Transverse colon (tissue), 4 donors: ENCODE measurements around the gene IL12RB2.

Source experiments
- CTCF ChIP-seq, 5 experiments: fragments of 200-600 bp in 3 of 5; fragments of 450-650 bp in 2 of 5; sonication (generic) in 3 of 5; IDR thresholded peaks; 1 replicate in 2 of 5; 2 replicates in 3 of 5; pipeline ENCODE4 v1.5.1; 2016 to 2017; ENCODE audit warnings: antibody characterized with exemption in 5 of 5, inconsistent platforms in 3 of 5, mild to moderate bottlenecking in 2 of 5, moderate library complexity in 1 of 5
- POLR2A ChIP-seq: fragments of 450-650 bp; IDR thresholded peaks from one replicate; pipeline ENCODE4 v1.6.1; 2016; ENCODE audit warnings: antibody characterized with exemption, mild to moderate bottlenecking, moderate library complexity
- POLR2AphosphoS5 ChIP-seq, 3 donors: sonication (generic); formaldehyde crosslinking; IDR thresholded peaks; one replicate each; pipeline ENCODE4 v1.6.1; 2016; ENCODE audit warnings: antibody characterized with exemption in 3 of 3

GRCh38 chr1:67439277-67440029 is 131.8 kb downstream of the IL12RB2 start:
- TF ChIP-seq POLR2A = no peak
- TF ChIP-seq CTCF (IDR thresholded peaks at IDR 0.05) = no peak
- no peak for TF ChIP-seq POLR2AphosphoS5 (IDR thresholded peaks at IDR 0.05)
